ENCODE measurements around the gene GAS7. TPM values are rescaled to one million over a fixed set of nuclear protein-coding genes. Genes with fewer than 3 reads are reported as not detected.
A peak's percentile ranks its signal among the peaks of the same experiment; 100 is the strongest.

GAS7 gene
- total RNA-seq, 1 experiment from 2014 or later, result 6.0 TPM

DNA sequence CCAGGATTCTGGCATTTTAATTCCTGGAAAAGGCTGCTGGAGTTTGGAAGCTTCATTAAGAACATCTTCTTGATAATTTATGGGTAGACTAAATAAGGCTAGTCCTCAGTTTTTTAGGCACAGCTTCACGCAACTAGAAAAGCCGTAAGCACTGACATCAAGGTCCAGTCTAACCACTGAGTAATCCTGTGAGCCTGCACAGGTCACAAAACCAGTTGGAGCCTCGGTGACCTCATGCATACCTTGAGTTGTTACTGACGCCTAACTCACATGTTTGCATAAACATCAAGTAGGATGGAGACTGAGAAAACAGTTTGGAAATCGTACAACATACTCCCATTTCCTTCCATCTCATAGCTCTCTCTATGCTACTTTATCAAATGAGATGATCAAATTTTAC, 229.5 kb downstream of the GAS7 start:
- WGBS (ENCODE audit: extremely low coverage, insufficient read length, low lambda C conversion rate), result no CpG with 5 or more reads among the region's 5 CpGs

More for the DNA sequence above, 229.5 kb downstream of the GAS7 start:
- no peaks in the 10 kb centered on the region for H3K79me2 ChIP-seq (ENCODE audit: insufficient read depth, low read length)
- H3K79me1 ChIP-seq (ENCODE audit: insufficient read depth, low read depth, low read length, poor library complexity, severe bottlenecking), result no peaks in the 10 kb centered on the region
- no peak for DNase-seq
- H4K20me1 ChIP-seq (ENCODE audit: control insufficient read depth, insufficient read depth, insufficient read length), result no peaks in the 10 kb centered on the region
- H3K18ac ChIP-seq (ENCODE audit: insufficient read length, low read depth, low read length), result no peak overlapping the region
- no peak overlapping the region for H3K56ac ChIP-seq (ENCODE audit: insufficient read length, low read depth, low read length)
- no peak overlapping the region for H2AK5ac ChIP-seq (ENCODE audit: insufficient read length, low read length)
- TF ChIP-seq, protein P1, sequence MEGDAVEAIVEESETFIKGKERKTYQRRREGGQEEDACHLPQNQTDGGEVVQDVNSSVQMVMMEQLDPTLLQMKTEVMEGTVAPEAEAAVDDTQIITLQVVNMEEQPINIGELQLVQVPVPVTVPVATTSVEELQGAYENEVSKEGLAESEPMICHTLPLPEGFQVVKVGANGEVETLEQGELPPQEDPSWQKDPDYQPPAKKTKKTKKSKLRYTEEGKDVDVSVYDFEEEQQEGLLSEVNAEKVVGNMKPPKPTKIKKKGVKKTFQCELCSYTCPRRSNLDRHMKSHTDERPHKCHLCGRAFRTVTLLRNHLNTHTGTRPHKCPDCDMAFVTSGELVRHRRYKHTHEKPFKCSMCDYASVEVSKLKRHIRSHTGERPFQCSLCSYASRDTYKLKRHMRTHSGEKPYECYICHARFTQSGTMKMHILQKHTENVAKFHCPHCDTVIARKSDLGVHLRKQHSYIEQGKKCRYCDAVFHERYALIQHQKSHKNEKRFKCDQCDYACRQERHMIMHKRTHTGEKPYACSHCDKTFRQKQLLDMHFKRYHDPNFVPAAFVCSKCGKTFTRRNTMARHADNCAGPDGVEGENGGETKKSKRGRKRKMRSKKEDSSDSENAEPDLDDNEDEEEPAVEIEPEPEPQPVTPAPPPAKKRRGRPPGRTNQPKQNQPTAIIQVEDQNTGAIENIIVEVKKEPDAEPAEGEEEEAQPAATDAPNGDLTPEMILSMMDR (conservative IDR thresholded peaks at IDR 0.05), result no peak
- Mint-ChIP-seq H3K4me3 (no peak overlapping the region), H3K36me3 (ENCODE audit: insufficient read depth in 1 of 3, low read depth in 3 of 3) (no peaks in the 10 kb centered on the region), H3K9me3 (no peaks in the 10 kb centered on the region; a peak in 1 of 5 replicates), H3K27ac (0 out of 7 replicates have a peak overlapping the region, but pooled peaks of 1 of the 3 experiments have one; percentile 7), H3K4me1 (peaks cover 16 to 32% of the 10 kb centered on the region in 2 experiments), H3K27me3 (ENCODE audit: low read depth) (no peaks in the 10 kb centered on the region)
- H3K23me2 ChIP-seq (ENCODE audit: insufficient read length, low read depth, low read length, poor library complexity, severe bottlenecking), result no peaks in the 10 kb centered on the region
- no peak overlapping the region for H2BK120ac ChIP-seq (ENCODE audit: low read depth, low read length, poor library complexity, severe bottlenecking)
- H3T11ph ChIP-seq (ENCODE audit: low read length), result no peak overlapping the region
- no peak overlapping the region for H2AFZ ChIP-seq (ENCODE audit: low read length)
- no peak overlapping the region for H3K4ac ChIP-seq (ENCODE audit: low read depth, low read length)
- no peak overlapping the region for H4K5ac ChIP-seq (ENCODE audit: insufficient read length, low read depth, low read length)
- H3K9ac ChIP-seq (ENCODE audit: extremely low read depth, insufficient read length, low read length), result no peak overlapping the region
- no peak overlapping the region for H2BK12ac ChIP-seq (ENCODE audit: insufficient read length, low read depth, low read length)
- H3K4me2 ChIP-seq (ENCODE audit: insufficient read depth, insufficient read length, low read length), result no peak overlapping the region
- H3K27me3 ChIP-seq (ENCODE audit: insufficient read depth, low read length), result no peaks in the 10 kb centered on the region
- no peak overlapping the region for H2BK5ac ChIP-seq (ENCODE audit: insufficient read length, low read length)
- no peaks in the 10 kb centered on the region for H3K4me1 ChIP-seq (ENCODE audit: insufficient read depth, low read length)
- H3K9me3 ChIP-seq (ENCODE audit: control insufficient read depth, low read depth, low read length), result no peaks in the 10 kb centered on the region
- H4K91ac ChIP-seq (ENCODE audit: insufficient read length, low read depth, low read length), result no peak overlapping the region
- H3K27ac ChIP-seq (ENCODE audit: insufficient read length, low read depth, low read length), result no peak overlapping the region
- no peak overlapping the region for H2BK20ac ChIP-seq (ENCODE audit: low read depth, low read length, poor library complexity, severe bottlenecking)
- no peak overlapping the region for H3K14ac ChIP-seq (ENCODE audit: insufficient read depth, low read length)
- H2BK15ac ChIP-seq (ENCODE audit: low read depth, low read length), result no peak overlapping the region
- H4K8ac ChIP-seq (replicated peaks; ENCODE audit: insufficient read length, low read depth, low read length), result no peak overlapping the region
- no peak overlapping the region for H3K23ac ChIP-seq (ENCODE audit: insufficient read length, low read depth, low read length)
